OCI-LY7 (cell line): ENCODE results near the gene KIF16B. TPM values are rescaled to one million over a fixed set of nuclear protein-coding genes. Genes with fewer than 3 reads are reported as not detected.

Experiments used
- Bru-seq: library from RNA; stranded (reverse); fragments of 400-500 nt; gene quantifications from one replicate; lab custom pipeline; 2021; lab: Mats Ljungman, UMichigan
- BruChase-seq, 2 experiments: library from RNA; stranded (reverse); fragments of 400-500 nt; gene quantifications; one replicate each; lab custom pipeline; 2021; lab: Mats Ljungman, UMichigan
- BruUV-seq: library from RNA; stranded (reverse); fragments of 400-500 nt; replicated peaks from 2 replicates; lab custom pipeline; 2021; lab: Mats Ljungman, UMichigan
- CTCF ChIA-PET: fragments of 300-600 bp; sonication (Branson Sonifier 250); formaldehyde crosslinking; loops from one replicate; lab custom pipeline; 2022; ENCODE audit warnings: antibody characterized with exemption; ENCODE audit not compliant: unreplicated experiment; lab: Charles Lee
- POLR2A ChIA-PET: fragments of 300-600 bp; sonication (Branson Sonifier 250); formaldehyde crosslinking; loops from one replicate; lab custom pipeline; 2022; ENCODE audit warnings: antibody characterized with exemption; lab: Charles Lee
- DNase-seq: peaks from one replicate; pipeline ENCODE4 v3.0.0-alpha.2; 2015; ENCODE audit warnings: low spot score
- H2AFZ ChIP-seq: fragments of 200-600 bp; sonication (generic), shearing (Covaris generic); 2 replicates; pipeline ENCODE4 v1.6.1; 2014; ENCODE audit warnings: mild to moderate bottlenecking, antibody characterized with exemption, low read length, moderate library complexity
- H3K27ac ChIP-seq: fragments of 200-600 bp; sonication (generic); 2 replicates; pipeline ENCODE4 v1.5.1; 2014; ENCODE audit warnings: mixed run types, low read depth, mild to moderate bottlenecking, moderate library complexity, low read length, inconsistent platforms; ENCODE audit not compliant: poor library complexity, severe bottlenecking
- H3K36me3 ChIP-seq: fragments of 200-600 bp; sonication (generic); 2 replicates; pipeline ENCODE4 v1.6.1; 2014; ENCODE audit warnings: mild to moderate bottlenecking, antibody characterized with exemption, low read length, moderate library complexity, mixed read lengths; ENCODE audit not compliant: insufficient read depth
- H3K4me1 ChIP-seq: fragments of 200-600 bp; sonication (generic); 2 replicates; pipeline ENCODE4 v1.5.1; 2014; ENCODE audit warnings: mild to moderate bottlenecking, low read length; ENCODE audit not compliant: insufficient read depth, poor library complexity, severe bottlenecking
- H3K4me2 ChIP-seq: fragments of 200-600 bp; sonication (generic); 2 replicates; pipeline ENCODE4 v1.6.1; 2014; ENCODE audit warnings: mild to moderate bottlenecking, low read length
- H3K4me3 ChIP-seq: fragments of 200-600 bp; sonication (generic); 2 replicates; pipeline ENCODE4 v1.5.1; 2014; ENCODE audit warnings: mild to moderate bottlenecking, low read depth, low read length; ENCODE audit not compliant: poor library complexity, severe bottlenecking
- H3K79me2 ChIP-seq: fragments of 200-600 bp; sonication (generic); 2 replicates; pipeline ENCODE4 v1.6.1; 2016; ENCODE audit warnings: low read depth, mild to moderate bottlenecking, low read length, moderate library complexity, mixed read lengths; ENCODE audit not compliant: insufficient read depth
- H3K9me2 ChIP-seq: fragments of 200-600 bp; sonication (generic); 2 replicates; pipeline ENCODE4 v1.6.1; 2016; ENCODE audit warnings: mild to moderate bottlenecking, low read length, mixed read lengths; ENCODE audit not compliant: insufficient read depth
- H3K9me3 ChIP-seq: fragments of 200-600 bp; sonication (generic); 2 replicates; pipeline ENCODE4 v1.6.1; 2014; ENCODE audit warnings: mild to moderate bottlenecking, mixed run types, low read length, mixed read lengths
- H4K20me1 ChIP-seq: fragments of 200-600 bp; sonication (generic); 2 replicates; pipeline ENCODE4 v1.6.1; 2014; ENCODE audit warnings: mild to moderate bottlenecking, antibody characterized with exemption, low read length, moderate library complexity, mixed read lengths; ENCODE audit not compliant: insufficient read depth
- EZH2phosphoT487 ChIP-seq: fragments of 200-600 bp; sonication (generic); IDR thresholded peaks from 2 replicates; pipeline ENCODE4 v1.6.1; 2018; ENCODE audit warnings: low read depth, borderline replicate concordance, mild to moderate bottlenecking, mixed run types, antibody characterized with exemption, low read length, moderate library complexity, mixed read lengths
- intact Hi-C: fragments of 100-400 bp; cut with micrococcal nuclease; formaldehyde crosslinking; loops from one replicate; pipeline ENCODE4 v1.10.0; 2022; ENCODE audit not compliant: unreplicated experiment
- long read RNA-seq: library from polyadenylated mRNA; stranded (forward); transcript quantifications from one replicate; pipeline ENCODE4 v2.0.0, GENCODE V29; 2022
- total RNA-seq, 2 experiments: library from RNA; depleted of rRNA in 1 of 2; stranded (reverse); fragments of >200 nt in 1 of 2; shearing (Covaris generic) in 1 of 2; gene quantifications; 2 replicates each; pipeline ENCODE4 v1.2.3, GENCODE V29; 2014 to 2022
- TF ChIP-seq, protein P1 (sequence below): fragments of 200-600 bp; sonication (generic); conservative IDR thresholded peaks from 2 replicates; pipeline ENCODE4 v1.5.1; 2014; ENCODE audit warnings: mild to moderate bottlenecking, antibody characterized with exemption, low read length, moderate library complexity, mixed read lengths

The KIF16B gene
- total RNA-seq (2014; rRNA removed; shearing (Covaris generic)) (6.2 and 8.6 TPM in 2 replicates), total RNA-seq (2022) (11.2 and 11.8 TPM in 2 replicates), Bru-seq, nascent RNA (percentile 61 among the genes with signal in this experiment), BruChase-seq, experiment 1, labeled RNA remaining after a 6-hour chase (percentile 55 among the genes with signal in this experiment), BruChase-seq, experiment 2, labeled RNA remaining after a 2-hour chase (percentile 54 among the genes with signal in this experiment)
- long read RNA-seq, full-length matches to known transcripts = 8 of 16 reads
- long read RNA-seq, partial matches to known transcripts = 4 of 16 reads
- long read RNA-seq, other reads (novel, unspliced or antisense) = 4 of 16 reads

DNA sequence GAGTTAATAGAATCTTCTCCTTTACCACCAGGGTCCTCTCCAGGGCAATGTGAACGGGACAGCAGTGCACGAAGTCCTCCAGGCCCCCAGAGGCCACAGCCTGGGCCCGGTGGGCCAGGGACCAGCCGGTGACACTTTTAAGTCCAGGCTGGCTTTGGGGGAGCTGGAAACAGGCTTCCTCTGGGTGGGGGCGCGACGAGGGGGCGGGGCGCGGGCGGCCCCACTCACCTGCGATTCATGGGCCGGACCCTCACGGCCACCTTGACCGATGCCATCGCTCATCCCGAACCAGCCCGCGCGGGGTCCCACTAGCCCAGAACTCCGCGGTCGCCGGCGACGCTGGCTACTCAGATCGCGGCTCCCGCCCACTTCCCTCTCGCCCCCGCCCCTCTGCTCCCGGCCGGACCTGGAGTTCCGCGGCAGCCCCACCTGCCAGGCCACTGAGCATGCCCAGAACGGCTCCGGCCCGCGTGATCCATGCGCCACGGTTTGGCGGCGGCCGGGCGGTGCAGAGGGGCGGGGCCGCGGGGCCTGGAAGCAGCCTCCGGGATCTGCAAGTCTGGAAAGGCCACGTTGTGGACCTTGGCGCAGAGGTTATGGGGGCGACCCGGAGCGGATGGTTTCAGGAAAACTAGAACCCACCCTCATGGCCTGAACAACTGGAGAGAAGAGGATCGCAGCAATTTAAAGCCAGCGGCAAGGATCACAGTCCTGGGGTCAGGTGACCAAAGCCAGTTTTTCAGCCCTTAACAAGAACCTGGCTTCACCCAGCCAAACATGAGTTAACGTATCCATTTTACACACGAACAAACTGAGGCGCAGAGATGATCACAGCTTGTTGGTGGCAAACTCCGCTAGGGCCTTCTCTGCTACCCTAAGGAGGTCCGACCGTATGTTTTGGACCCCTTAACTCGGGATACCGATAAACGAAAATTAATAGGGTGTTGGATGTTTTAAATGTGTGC is at the start of gene KIF16B:
Gene KIF16B, minus strand, starts transcription at position 448 of the 965 bp plus-strand sequence. Its CDS starts 173 bp downstream, at position 275.
- Histone ChIP-seq H3K4me1 (peaks cover 26% of the 10 kb centered on the region), H4K20me1 (no peaks in the 10 kb centered on the region), H3K4me3 (peak within 1 kb of the TSS; percentile 90), H3K9me3 (no peaks in the 10 kb centered on the region), H2AFZ (peak within 1 kb of the TSS; percentile 99), H3K36me3 (no peaks in the 10 kb centered on the region), H3K79me2 (no peaks in the 10 kb centered on the region), H3K27ac (peak within 1 kb of the TSS; percentile 30), H3K4me2 (peak within 1 kb of the TSS; percentile 93), H3K9me2 (no peaks in the 10 kb centered on the region)
- ChIA-PET CTCF (no interaction called here), POLR2A (interaction anchor here (0.5 to 0.7 kb wide), 3 partner anchors 152 to 1611 kb away, joined by 3 read pairs; no protein-coding TSS in a partner anchor)
- TF ChIP-seq, protein P1, sequence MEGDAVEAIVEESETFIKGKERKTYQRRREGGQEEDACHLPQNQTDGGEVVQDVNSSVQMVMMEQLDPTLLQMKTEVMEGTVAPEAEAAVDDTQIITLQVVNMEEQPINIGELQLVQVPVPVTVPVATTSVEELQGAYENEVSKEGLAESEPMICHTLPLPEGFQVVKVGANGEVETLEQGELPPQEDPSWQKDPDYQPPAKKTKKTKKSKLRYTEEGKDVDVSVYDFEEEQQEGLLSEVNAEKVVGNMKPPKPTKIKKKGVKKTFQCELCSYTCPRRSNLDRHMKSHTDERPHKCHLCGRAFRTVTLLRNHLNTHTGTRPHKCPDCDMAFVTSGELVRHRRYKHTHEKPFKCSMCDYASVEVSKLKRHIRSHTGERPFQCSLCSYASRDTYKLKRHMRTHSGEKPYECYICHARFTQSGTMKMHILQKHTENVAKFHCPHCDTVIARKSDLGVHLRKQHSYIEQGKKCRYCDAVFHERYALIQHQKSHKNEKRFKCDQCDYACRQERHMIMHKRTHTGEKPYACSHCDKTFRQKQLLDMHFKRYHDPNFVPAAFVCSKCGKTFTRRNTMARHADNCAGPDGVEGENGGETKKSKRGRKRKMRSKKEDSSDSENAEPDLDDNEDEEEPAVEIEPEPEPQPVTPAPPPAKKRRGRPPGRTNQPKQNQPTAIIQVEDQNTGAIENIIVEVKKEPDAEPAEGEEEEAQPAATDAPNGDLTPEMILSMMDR = 0 out of 2 replicates have a peak, but pooled peaks have one; percentile 16
- TF ChIP-seq EZH2phosphoT487 = no peak
- intact Hi-C loops = loop anchor here (5.0 kb wide), 1 partner anchor 139 kb away; no protein-coding TSS in a partner anchor
- TSS peak; percentile 85 for BruUV-seq
- peak; percentile 88 for DNase-seq

DNA sequence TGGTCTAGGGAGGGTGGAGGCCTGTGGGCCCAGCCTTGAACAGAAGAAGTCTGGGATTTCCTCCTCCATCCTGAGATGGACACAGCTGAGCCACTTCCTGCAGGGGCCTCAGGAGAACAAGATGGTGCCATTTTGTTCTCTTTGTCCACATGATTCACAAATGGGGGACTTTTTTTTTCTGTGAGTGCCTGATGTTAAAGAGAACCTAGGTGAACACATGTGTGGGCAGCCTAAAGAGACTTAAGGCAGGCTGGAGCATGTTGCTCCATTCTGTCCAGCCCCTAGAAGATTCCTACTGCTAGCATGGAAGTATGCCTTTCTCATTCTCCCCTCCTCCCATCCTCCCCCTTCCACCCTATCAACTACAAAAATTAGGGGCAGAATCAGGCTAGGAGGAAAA is 49.3 kb upstream of the KIF16B start:
- H3K4me3 ChIP-seq = no peak overlapping the region
- H3K9me3 ChIP-seq = no peaks in the 10 kb centered on the region
- no TSS peak for BruUV-seq
- POLR2A ChIA-PET = no interaction called here
- intact Hi-C loops = no loop called here
- no peak overlapping the region for H2AFZ ChIP-seq
- CTCF ChIA-PET = no interaction called here
- no peaks in the 10 kb centered on the region for H3K36me3 ChIP-seq
- no peak overlapping the region for H3K4me2 ChIP-seq
- DNase-seq = no peak
- no peaks in the 10 kb centered on the region for H3K4me1 ChIP-seq
- TF ChIP-seq, protein P1 = no peak
- no peak for TF ChIP-seq EZH2phosphoT487
- H3K27ac ChIP-seq = no peak overlapping the region
- no peaks in the 10 kb centered on the region for H4K20me1 ChIP-seq
- H3K79me2 ChIP-seq = no peaks in the 10 kb centered on the region
- H3K9me2 ChIP-seq = no peaks in the 10 kb centered on the region
